ENCODE data around the gene SLC9A2. TPM values are rescaled to one million over a fixed set of nuclear protein-coding genes. Genes with fewer than 3 reads are reported as not detected.

The SLC9A2 gene
- total RNA-seq, 2 experiments from 2014 or later, result not detected

- ChIA-PET CTCF (interaction anchor here (1.5 kb wide), 1 partner anchor 145 kb away, joined by 6 read pairs; the partner anchor contains the start of gene SLC9A4), POLR2A (no interaction called here)
Observed at GRCh38 chr2:102618452-102619413, 620 bp upstream of the SLC9A2 start.

- POLR2A ChIA-PET, result no interaction called here
- CTCF ChIA-PET, result no interaction called here
Observed at GRCh38 chr2:102620332-102620731, 979 bp downstream of the SLC9A2 start.

GRCh38 chr2:102621630-102622029 lies 2.3 kb downstream of the SLC9A2 start:
- ChIA-PET POLR2A (no interaction called here), CTCF (no interaction called here)

DNA sequence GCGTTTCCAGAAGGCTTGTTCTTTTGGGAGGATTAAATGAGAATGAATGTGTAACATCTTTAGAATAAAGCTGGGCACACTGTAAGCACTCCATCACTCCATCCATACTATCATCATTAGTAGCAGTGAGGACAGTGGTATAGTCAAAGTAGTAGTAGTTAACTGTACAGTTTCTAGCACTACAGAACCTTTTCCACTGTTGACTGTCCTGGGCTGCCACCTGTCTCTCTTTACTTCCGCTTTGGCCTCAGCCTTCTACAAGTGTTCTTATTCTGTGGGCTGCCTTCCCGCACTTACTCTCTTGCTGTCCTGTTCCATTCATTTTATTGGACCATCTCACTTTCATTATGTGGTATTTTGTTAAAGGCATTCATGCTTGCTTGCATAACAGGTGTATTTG lies 3.3 kb downstream of the SLC9A2 start:
- CTCF ChIA-PET, result no interaction called here
- POLR2A ChIA-PET, result no interaction called here

GRCh38 chr2:102630458-102630857 lies 11.1 kb downstream of the SLC9A2 start:
- ChIA-PET POLR2A (no interaction called here), CTCF (no interaction called here)

GRCh38 chr2:102632380-102633175 lies 13.2 kb downstream of the SLC9A2 start:
- ChIA-PET CTCF (no interaction called here), POLR2A (no interaction called here)

DNA sequence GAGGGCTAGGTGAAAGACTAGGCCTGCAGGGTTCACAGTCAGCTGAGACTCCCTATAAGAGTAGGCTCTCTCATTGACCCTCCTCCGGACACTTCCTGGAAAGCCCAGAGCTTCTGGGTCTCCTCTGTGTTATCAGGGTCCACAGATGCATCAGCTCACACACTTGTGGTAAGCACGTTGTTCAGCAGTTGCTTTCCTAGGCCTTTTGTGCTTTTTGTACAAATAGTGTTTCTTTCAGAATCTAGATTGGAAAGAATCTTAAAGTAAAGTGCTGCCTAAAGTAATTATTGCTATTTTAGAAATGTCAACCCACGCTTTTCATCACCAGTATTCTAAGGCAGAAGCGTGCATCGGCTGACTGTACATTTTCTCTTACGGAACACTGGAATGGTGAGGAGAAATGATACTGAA lies 15.5 kb downstream of the SLC9A2 start:
- ChIA-PET POLR2A (no interaction called here), CTCF (no interaction called here)

DNA sequence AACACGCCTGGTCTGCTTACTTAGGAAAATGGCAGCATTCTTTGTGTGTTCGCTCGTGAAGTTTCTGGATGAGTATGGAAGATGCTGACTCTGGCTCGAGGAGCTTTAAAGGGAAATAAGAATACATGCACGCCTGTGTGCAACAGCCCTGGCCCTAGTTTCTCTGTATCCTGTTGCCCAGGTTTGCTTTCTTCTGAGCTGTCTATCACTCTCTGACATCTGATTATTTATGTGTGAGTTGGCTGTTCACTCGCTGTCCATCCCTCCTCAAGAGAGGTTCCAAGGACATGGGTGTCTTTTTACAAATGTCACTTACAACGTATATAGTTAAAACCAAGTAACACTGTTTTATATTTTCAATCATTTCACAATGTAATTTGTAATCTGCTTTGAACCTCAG lies 16.0 kb downstream of the SLC9A2 start:
- ChIA-PET CTCF (no interaction called here), POLR2A (no interaction called here)

DNA sequence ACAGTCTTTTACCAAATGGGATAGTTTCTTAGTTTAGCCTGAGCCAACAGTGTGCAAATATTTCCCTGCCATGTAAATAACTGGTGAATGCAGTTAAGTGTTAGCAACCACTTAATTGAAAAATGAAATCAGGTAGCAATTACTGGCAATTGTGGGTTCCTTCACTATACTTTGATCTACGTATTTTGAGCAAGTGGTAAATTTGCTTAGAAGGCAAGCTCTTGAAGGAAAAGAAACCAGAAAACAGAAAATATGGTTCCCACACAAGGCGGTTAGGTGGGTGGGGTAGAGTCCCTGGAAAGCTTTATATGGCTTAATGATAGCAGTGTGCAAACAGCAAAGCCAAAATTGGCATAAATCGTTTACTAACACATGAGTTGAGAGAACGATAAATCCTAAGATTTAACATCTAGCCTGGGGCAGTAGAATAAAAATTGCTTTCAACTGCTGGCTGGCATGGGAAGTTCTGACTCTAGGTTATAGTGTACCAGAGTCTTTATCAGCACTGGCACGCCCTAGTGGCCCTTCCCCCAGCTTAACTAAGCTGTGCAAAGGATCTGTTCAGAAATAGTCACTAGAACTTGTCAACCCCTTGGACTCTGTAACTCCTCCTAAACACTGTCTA lies 17.0 kb downstream of the SLC9A2 start:
- ChIA-PET POLR2A (no interaction called here), CTCF (no interaction called here)

DNA sequence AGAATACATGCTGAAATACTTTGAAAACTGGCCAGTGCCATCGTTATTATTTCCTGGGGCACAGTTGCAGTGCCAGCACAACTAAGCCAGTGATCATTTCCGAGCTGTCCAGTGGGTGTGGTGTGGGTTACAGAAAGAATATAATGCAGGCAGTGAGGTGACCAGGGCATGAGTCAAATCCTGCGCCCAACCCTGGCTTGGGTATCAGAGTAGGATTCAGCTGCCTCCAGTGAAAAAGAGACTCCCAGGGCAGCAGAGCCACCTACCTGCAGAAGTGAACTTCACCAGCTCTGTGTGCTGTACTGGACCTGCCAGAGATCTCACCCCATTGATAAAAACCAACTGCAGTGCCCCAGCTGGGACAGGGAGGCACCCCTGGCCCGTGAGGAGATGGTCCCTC lies 18.0 kb downstream of the SLC9A2 start:
- ChIA-PET POLR2A (no interaction called here), CTCF (interaction anchor here (1.4 kb wide), 1 partner anchor 22 kb away, joined by 3 read pairs; no protein-coding TSS in a partner anchor)

DNA sequence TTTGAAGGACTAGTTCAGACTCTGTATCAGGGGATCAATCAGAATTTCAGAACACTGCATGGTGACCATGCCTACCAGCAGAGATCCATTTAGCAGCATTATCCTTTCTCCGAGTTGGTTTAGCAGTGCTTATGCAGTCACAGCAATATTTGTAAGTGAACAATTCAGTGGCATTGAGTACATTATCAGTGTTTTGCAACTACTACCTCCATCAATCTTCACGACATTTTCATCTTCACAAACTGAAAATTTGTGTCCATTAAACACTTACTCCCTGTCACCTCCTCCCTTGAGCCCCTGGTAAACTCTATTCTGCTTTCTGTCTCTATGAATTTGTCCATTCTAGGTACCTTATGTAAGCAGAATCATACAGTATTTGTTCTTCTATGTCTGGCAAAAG lies 20.1 kb downstream of the SLC9A2 start:
- POLR2A ChIA-PET, result no interaction called here

DNA sequence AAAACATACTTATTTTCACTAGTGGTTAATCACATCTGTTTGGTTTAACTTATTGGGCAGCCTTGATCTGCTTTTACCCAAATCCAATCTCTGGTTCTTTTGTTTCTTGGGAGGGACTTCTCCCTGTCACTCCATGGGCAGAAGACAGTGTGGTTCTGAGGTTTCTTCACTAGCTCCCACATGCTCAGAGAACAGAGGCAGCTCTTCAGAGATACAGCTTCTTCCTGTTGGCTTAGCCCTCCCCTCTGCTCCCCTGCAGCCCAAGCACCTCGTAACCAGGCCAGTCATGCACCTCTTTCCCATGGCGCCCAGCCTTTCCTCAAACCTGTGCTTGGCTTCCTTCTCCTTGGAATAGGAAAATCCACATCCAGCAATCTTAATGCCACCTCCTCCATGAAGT lies 32.8 kb downstream of the SLC9A2 start:
- ChIA-PET CTCF (no interaction called here), POLR2A (no interaction called here)

More for the DNA sequence above, 20.1 kb downstream of the SLC9A2 start:
- CTCF ChIA-PET, result no interaction called here

DNA sequence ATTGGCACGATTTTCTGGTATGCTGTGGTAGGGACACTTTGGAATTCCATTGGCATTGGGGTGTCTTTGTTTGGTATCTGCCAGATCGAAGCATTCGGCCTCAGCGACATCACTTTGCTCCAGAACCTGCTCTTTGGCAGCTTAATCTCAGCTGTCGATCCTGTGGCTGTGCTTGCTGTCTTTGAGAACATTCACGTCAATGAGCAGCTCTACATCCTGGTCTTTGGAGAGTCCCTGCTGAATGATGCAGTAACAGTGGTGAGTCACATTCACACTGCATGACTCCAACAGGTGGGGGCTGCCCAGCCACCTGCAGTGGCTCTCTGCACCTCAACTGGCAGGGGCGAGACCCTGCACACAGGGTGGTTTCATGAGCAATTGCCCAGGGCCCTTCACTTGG lies 38.4 kb downstream of the SLC9A2 start:
- ChIA-PET CTCF (no interaction called here), POLR2A (no interaction called here)

DNA sequence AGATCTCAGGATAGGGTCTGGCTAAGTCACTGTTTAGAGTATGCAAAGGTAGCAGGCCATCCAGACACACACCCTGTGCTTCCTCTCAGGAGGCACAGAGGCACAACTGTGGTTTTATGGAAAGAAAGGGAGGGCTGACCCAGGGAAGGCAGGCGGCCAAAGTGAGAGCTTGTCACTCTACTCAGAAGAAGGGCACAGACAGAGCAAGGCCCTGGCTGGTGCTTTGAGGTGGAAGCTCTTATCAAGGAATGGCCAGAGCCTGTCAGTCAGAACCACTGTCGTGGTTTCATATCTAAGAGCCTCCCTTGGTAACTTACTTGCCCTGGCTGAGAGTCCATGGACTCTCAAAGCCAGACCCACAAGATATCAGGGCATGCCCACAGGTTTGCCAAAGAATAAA lies 40.7 kb downstream of the SLC9A2 start:
- POLR2A ChIA-PET, result no interaction called here
- CTCF ChIA-PET, result no interaction called here

DNA sequence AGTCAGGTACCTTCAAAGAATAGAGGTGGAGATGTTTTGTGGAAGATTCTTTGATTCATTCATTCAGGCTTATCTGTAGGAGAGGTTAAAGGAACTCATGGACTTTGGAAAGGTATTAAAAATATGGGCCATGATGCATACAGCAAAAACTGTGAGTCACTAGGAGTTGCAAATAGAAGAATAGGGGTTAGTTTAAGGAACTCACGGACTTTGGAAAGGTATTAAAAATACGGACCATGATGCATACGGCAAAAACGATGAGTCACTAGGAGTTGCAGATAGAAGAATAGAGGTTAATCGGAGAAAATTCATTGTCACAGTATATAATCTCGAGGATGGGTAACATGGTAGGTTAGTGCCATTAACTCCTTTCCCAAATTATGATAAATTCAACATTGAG lies 41.2 kb downstream of the SLC9A2 start:
- POLR2A ChIA-PET, result no interaction called here
- CTCF ChIA-PET, result no interaction called here

DNA sequence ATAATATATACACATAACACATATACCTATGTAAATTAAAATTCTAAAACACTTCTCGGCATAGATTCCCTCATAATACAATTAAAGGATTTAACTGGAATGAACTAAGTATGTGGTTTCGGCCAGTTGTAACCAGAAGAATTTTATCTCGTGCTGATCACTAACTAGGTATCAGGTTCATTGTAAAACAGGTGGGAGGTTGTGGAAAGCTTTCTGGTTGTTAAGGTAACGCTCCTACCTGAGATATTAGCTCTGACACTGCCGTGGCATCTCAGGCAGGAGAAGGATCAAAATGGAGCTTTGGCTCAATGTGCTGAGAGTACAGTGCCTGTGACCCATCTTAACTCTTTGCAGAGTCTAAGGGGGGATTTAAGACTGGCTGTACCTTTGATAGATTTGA lies 42.5 kb downstream of the SLC9A2 start:
- CTCF ChIA-PET, result no interaction called here
- POLR2A ChIA-PET, result no interaction called here

- POLR2A ChIA-PET, result no interaction called here
- CTCF ChIA-PET, result no interaction called here
Observed at GRCh38 chr2:102662833-102663232, 43.5 kb downstream of the SLC9A2 start.

GRCh38 chr2:102663381-102663780 lies 44.0 kb downstream of the SLC9A2 start:
- CTCF ChIA-PET, result interaction anchor here (0.7 kb wide), 1 partner anchor 74 kb away, joined by 3 read pairs; no protein-coding TSS in a partner anchor
- POLR2A ChIA-PET, result no interaction called here

DNA sequence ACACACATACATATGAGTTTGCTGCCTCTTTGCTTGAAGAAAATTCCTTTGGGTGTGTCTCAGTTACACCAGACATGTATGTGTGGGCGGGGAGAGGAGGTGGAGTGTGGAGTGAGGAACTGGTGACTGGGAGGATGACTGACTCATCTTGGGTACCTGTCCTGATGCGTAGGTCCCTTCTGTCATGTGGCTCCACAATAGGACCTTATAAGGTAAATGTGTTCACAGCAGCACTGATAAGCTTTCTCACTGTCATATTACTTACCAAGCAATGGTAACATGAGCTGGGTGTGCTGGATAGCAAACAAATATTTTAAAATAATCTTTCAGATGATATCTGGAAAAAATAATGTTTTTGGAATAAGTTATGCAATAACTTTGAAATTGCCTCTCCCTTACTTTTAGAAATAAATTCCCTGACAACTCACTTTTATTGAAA lies 45.1 kb downstream of the SLC9A2 start:
- ChIA-PET CTCF (no interaction called here), POLR2A (no interaction called here)

- ChIA-PET CTCF (no interaction called here), POLR2A (no interaction called here)
Observed at GRCh38 chr2:102667072-102667471, 47.7 kb downstream of the SLC9A2 start.

- CTCF ChIA-PET, result no interaction called here
- POLR2A ChIA-PET, result no interaction called here
Observed at GRCh38 chr2:102668171-102668570, 48.8 kb downstream of the SLC9A2 start.
